ENCODE results near the gene EHMT1.

Gene EHMT1

DNA sequence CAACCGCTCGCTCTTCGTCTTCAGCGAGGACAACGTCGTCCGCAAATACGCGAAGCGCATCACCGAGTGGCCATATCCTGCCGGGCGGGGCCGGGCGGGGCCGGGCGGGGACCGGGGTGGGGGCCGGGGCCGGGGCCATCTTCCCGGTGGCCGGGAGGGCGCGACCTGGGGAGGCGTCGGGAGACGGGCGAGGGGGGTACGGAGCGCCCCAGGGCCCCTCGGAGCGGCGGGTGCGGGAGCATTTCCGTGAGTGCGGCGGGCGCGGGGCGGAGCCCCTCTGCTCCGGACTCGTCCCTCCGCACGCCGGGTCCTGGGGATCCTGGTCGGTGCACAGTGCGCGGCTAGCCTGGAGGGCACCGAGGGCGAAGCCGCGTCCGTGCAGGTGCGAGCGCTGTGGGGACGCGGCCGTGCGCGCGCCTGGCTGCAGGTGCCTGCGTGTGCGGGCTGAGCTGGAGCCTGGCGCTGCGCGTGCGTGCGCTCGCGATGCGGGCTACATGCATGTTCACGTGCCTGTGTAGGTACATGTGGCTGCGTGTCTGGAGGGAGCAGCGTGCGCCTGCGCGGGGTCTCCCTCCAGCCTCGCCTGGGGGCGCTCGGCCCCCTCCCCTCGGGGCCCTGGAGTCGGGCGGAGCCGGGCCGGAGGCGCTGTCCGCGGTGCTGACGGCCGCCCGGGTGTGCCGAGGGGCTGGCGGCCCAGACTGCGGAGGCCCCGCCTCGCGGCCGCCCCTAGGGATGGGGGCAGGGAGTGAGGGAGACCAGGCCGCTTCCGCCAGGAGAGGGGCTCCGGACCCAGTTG is 259.5 kb downstream of the EHMT1 start:
- peak overlapping the region; percentile 90 for H3K27ac ChIP-seq
- TF ChIP-seq, protein P1, sequence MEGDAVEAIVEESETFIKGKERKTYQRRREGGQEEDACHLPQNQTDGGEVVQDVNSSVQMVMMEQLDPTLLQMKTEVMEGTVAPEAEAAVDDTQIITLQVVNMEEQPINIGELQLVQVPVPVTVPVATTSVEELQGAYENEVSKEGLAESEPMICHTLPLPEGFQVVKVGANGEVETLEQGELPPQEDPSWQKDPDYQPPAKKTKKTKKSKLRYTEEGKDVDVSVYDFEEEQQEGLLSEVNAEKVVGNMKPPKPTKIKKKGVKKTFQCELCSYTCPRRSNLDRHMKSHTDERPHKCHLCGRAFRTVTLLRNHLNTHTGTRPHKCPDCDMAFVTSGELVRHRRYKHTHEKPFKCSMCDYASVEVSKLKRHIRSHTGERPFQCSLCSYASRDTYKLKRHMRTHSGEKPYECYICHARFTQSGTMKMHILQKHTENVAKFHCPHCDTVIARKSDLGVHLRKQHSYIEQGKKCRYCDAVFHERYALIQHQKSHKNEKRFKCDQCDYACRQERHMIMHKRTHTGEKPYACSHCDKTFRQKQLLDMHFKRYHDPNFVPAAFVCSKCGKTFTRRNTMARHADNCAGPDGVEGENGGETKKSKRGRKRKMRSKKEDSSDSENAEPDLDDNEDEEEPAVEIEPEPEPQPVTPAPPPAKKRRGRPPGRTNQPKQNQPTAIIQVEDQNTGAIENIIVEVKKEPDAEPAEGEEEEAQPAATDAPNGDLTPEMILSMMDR (conservative IDR thresholded peaks at IDR 0.05) = peak; percentile 35

GRCh38 chr9:137879052-137879451 is 260.2 kb downstream of the EHMT1 start:
- TF ChIP-seq, protein P1 (conservative IDR thresholded peaks at IDR 0.05) = no peak
- H3K27ac ChIP-seq = peak overlapping the region; percentile 90

DNA sequence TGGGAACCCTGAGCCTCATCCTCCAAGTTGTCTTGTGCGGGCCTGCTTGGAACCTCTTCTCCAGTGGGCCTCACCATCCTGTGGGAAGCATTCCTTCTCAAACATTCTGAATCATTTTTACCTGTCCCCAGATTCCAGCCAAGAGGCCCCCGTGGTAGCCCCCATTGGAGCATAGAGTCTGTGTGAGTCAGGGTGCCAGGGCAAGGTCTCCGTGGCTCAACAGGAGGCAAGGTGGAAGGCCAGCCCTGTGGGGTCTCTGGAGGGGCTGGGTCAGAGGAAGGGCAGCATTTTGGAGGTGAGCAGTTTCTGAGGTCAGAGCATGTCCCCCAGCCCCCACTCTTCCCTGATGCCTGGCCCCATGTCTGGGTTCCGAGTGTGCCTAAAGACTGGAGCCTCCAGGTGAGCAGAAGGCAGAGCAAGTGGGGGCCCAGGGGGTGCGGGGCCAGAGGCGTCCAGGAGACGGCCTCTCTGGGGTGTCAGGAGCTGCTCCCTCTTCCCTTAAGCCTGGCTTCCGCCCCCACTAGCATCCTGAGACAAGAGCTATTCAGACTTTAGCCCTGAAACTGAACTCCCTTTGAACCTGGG is 260.9 kb downstream of the EHMT1 start:
- H3K27ac ChIP-seq = peak overlapping the region; percentile 90
- TF ChIP-seq, protein P1 (conservative IDR thresholded peaks at IDR 0.05) = no peak

- TF ChIP-seq, protein P1 (conservative IDR thresholded peaks at IDR 0.05) = no peak
- peak overlapping the region; percentile 90; the same call in 1 of the 2 replicates for H3K27ac ChIP-seq
These were observed 261.6 kb downstream of the EHMT1 start for GRCh38 chr9:137880160-137880975.

DNA sequence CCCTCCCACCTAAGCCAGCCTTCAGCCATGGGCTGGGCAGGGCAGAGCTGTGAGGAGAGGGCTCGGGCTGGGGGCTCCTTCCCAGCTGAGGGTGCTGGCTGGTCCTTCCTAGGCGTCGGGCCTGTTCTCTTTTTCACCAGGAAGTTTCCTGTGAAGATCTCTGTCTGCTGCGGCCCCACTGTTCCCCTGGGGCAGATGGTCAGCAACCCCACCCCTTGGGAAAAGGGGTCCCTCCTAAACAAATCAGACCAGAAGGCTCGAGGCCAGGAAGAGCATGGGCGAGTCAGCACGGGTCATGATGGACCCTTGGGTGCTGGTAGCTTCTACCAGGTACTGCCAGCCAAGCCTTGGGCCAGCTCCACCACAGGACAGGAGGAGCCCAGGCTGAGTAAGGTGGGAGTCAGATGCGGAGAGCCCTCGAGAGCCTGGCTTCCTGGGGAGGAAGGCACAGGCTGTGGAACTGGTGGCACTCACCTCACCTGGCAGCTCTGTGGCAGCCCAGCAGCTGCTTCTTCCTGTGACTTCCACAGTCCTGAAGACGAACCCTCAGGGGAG is 262.2 kb downstream of the EHMT1 start:
- TF ChIP-seq, protein P1 (conservative IDR thresholded peaks at IDR 0.05) = no peak
- H3K27ac ChIP-seq = peak overlapping the region; percentile 90; the same call in 1 of the 2 replicates

DNA sequence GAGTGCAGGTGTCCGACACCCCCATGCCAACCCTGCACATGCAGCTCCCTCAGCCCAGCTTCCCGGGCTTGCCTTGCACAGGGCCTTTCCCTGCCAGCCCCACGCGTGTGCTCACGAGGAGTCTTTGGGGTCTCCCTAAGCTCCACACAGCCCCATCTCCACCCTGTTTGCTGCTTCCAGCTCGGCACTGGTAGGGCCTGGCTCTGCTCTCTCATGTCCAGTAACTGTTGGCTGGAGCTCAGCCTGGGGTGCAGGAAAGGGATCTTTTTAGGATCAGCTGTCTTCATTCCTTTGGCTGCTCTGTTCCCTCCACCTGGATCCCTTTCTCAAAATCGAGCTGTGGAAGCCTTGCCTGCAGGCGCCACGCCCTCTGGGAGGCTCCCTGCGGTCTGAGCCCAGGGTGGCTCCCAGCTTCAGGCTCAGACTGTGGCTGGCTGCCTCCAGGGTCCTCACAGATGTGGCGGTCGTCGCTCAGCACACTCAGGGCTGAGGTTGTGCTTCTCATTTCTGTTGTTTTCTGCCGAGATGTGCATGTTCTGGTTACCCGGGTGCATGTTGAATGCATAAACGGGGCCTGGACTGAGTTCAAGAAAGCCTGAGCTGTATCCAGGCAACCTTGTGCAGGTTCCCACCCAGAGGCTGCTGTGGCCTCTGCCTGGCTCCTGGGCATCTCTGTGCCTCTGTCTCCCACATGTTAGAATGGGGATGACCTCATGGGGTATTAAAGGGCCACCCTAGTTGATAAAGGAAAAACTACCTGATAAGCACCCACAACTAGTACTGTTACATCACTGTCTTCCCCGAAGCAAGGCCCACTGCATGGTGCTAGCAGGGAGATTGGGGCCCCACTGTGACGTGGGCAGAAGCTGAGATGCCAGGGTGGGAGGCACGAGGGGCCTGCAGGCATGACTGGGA is 263.0 kb downstream of the EHMT1 start:
- H3K27ac ChIP-seq = peak overlapping the region; percentile 90; the same call in 1 of the 2 replicates
- TF ChIP-seq, protein P1 (conservative IDR thresholded peaks at IDR 0.05) = no peak
